Activated naive CD8-positive, alpha-beta T cell treated with anti-CD3 and anti-CD28 coated beads, Interleukin-2, amount 50 U/mL, for 24 hours (primary cell): ENCODE data around the gene OTULIN.

ENCODE experiments used
- ATAC-seq: fragments of 150-1000 bp; cut with Tn5 transposase; one replicate; pipeline ENCODE4 v1.10.0; 2021
- DNase-seq: peaks from one replicate; pipeline ENCODE4 v3.0.0; 2021
- H3K27ac Mint-ChIP-seq: one replicate; pipeline ENCODE4 v1.8.0; 2021; ENCODE audit warnings: mild to moderate bottlenecking, mixed read lengths
- H3K27me3 Mint-ChIP-seq: one replicate; pipeline ENCODE4 v1.8.0; 2021; ENCODE audit warnings: mixed read lengths
- H3K36me3 Mint-ChIP-seq: one replicate; pipeline ENCODE4 v1.8.0; 2021; ENCODE audit warnings: low read depth, mixed read lengths
- H3K4me1 Mint-ChIP-seq: one replicate; pipeline ENCODE4 v1.8.0; 2021; ENCODE audit warnings: mixed read lengths
- H3K4me3 Mint-ChIP-seq: one replicate; pipeline ENCODE4 v1.8.0; 2021; ENCODE audit warnings: mild to moderate bottlenecking, moderate library complexity, mixed read lengths
- H3K9me3 Mint-ChIP-seq: one replicate; pipeline ENCODE4 v1.8.0; 2021; ENCODE audit warnings: mixed read lengths

OTULIN gene

DNA sequence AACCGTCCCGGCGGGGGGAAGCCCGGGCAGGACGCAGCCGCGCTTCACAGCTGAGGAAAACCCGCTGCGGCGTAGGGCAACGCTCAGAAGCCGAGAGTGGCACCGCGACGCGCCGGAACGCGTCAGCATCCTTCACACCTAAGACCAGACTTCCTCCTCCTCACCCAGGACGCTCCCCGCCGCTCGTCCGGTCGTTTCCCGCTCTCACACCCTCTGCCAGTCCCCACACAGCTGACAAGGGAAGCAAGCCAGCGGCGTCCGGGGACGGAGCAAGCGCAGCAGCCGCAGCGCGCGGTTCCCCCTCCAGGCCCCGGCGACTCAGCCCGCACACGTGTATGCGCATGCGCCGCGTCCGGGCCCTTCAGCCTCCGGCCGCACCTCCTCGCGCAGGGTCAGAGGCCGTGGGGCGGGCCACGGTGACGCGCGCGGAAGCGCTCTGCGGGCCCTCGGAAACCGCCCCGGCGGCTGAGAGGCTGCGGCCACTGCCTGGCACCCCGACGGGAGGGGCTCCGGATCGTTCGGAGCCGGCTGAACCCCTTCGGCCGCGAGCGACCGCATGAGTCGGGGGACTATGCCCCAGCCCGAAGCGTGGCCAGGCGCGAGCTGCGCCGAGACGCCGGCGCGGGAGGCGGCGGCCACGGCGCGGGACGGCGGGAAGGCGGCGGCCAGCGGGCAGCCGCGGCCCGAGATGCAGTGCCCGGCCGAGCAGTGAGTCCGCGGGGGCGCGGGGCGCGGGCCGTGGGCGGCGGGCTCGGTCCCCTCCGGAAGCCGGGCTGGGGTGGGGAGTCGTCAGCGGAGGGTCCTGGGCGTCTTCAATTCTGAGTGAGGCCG is at the start of gene OTULIN:
TSS of gene OTULIN (plus strand) at position 449 of the 831 bp plus-strand sequence. CDS start at position 557, 108 bp downstream.
- H3K27ac Mint-ChIP-seq = peak within 1 kb of the TSS; percentile 97
- H3K9me3 Mint-ChIP-seq = peaks cover 4% of the 10 kb centered on the region
- ATAC-seq (peak; percentile 83), DNase-seq (peak; percentile 88)
- H3K4me3 Mint-ChIP-seq = peak within 1 kb of the TSS; percentile 98
- no peaks in the 10 kb centered on the region for H3K27me3 Mint-ChIP-seq
- H3K36me3 Mint-ChIP-seq = peaks cover 29% of the 10 kb centered on the region
- peaks cover 87% of the 10 kb centered on the region for H3K4me1 Mint-ChIP-seq

DNA sequence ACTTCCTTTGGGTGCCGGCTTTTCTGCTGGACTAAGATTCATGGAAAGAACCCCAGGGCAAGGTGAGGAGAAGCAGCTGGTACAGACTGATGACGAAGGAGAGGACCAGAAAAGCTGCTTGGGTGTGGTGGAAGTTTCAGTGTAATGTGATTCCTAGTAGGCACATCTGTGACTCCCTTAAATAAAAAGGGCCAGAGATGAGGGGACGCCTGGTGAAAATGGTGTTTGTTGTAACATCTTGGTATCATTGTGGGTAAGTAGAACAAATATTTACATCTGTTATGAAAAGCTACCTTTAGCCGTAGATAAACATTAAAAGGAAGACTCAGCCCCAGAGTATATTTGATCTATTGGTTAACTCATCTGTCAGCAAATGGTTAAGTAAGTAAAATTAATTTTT is 49.2 kb upstream of the OTULIN start:
- DNase-seq (no peak), ATAC-seq (no peak)
- Mint-ChIP-seq H3K27ac (no peak overlapping the region), H3K4me1 (no peaks in the 10 kb centered on the region), H3K4me3 (no peak overlapping the region), H3K27me3 (peaks cover 1% of the 10 kb centered on the region), H3K9me3 (no peaks in the 10 kb centered on the region), H3K36me3 (peaks cover 31% of the 10 kb centered on the region)

DNA sequence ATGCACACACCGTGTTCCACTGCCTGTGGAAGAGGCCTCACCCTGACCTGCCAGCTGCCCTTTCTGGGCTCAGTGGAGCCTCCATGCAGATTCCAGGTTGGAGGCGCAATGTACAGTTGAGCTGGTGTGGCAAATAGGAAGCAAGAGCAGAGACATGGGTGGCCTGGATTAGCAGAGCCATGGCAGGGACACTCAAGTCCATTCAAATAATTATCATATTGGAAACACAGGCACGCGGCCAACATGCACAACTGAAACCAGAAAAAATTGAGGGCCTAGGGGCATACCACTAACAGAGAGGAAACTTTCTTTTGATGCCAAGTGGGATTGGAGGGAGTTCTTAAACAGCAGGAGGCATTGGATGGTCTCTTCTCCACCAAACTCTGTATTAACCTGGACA is 47.1 kb upstream of the OTULIN start:
- H3K4me1 Mint-ChIP-seq = no peaks in the 10 kb centered on the region
- peaks cover 1% of the 10 kb centered on the region for H3K27me3 Mint-ChIP-seq
- no peak overlapping the region for H3K27ac Mint-ChIP-seq
- no peaks in the 10 kb centered on the region for H3K9me3 Mint-ChIP-seq
- H3K4me3 Mint-ChIP-seq = no peak overlapping the region
- peaks cover 28% of the 10 kb centered on the region for H3K36me3 Mint-ChIP-seq
- no peak for DNase-seq
- no peak for ATAC-seq

DNA sequence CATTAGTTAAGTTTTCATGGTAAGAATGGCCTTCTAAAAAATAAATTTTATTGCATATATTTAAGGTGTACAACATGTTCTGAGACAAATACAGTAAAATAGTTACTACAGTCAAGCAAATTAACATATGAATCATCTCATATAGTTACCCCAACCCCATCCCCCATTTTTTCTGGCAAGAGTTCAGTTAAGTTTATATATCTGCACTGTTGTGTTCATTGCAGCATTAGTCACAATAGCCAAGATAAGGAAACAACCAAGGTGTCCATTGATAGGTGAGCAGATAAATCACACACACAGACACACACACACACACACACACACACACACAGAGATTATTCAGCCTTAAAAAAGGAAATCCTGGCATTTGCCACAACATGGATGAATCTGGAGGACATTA is 37.2 kb upstream of the OTULIN start:
- peaks cover 11% of the 10 kb centered on the region for H3K9me3 Mint-ChIP-seq
- no peaks in the 10 kb centered on the region for H3K27me3 Mint-ChIP-seq
- no peaks in the 10 kb centered on the region for H3K4me1 Mint-ChIP-seq
- ATAC-seq = no peak
- H3K27ac Mint-ChIP-seq = no peak overlapping the region
- no peaks in the 10 kb centered on the region for H3K36me3 Mint-ChIP-seq
- DNase-seq = no peak
- no peak overlapping the region for H3K4me3 Mint-ChIP-seq

DNA sequence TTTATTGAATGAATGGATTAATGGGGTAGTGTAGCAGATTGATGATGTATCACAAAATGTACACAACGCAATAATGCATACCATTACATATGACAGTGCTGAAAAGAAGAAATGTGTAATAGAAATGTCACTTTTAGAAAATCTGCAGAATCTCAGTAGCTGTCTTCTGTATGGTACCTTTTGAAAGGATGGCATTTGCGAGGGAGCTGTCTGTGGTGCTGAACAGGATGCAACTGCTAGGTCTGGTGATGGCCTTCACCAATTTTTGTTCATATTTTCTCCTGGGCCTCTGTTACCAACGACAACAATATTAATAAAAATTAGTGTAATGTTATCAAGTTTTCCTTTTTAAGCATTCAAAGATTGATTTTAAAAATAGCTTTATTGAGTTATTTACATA is 36.2 kb upstream of the OTULIN start:
- DNase-seq = peak; percentile 62
- H3K27ac Mint-ChIP-seq = no peak overlapping the region
- H3K4me3 Mint-ChIP-seq = no peak overlapping the region
- H3K9me3 Mint-ChIP-seq = peaks cover 11% of the 10 kb centered on the region
- no peaks in the 10 kb centered on the region for H3K4me1 Mint-ChIP-seq
- ATAC-seq = no peak
- peaks cover 2% of the 10 kb centered on the region for H3K27me3 Mint-ChIP-seq
- no peaks in the 10 kb centered on the region for H3K36me3 Mint-ChIP-seq

DNA sequence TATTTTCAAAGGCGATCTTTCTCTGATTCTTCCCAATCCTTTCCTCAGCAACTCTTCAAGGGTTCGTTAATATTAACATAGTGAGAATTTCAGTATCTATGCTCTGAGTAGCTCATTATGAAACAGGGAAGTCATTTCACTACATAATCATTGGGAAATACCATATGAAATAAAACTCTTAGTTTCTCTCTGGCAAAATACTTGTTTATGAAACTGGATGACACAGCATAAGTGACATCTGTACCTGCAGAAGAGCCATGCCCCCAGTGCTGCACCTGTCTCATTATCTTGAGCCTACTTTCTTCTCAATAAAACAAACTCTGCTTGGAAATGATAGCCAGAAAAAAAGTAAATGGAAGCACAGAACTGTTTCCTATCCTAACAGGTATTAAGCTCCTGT is 33.8 kb upstream of the OTULIN start:
- Mint-ChIP-seq H3K4me3 (no peak overlapping the region), H3K27ac (no peak overlapping the region), H3K9me3 (peaks cover 11% of the 10 kb centered on the region), H3K27me3 (peaks cover 4% of the 10 kb centered on the region), H3K4me1 (no peaks in the 10 kb centered on the region), H3K36me3 (no peaks in the 10 kb centered on the region)
- DNase-seq (no peak), ATAC-seq (no peak)

DNA sequence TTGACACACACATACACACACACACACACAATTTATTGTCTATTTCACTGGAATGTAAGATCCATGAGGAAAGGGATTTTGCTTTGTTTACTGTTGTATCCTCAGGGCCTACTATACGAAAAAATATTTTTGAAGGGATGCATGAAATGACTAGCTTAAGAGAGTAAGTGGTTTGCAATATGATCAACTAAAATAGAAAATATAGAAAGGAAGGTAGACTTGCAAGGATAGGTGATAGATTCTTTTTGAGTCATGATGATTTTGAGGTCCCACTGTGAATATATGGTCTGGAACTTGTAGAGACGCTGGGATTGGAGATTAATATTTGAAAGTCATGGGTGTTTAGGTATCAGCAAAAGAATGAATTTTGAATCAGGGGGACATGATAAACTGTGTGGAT is 28.9 kb upstream of the OTULIN start:
- DNase-seq = no peak
- H3K9me3 Mint-ChIP-seq = peaks cover 1% of the 10 kb centered on the region
- ATAC-seq = no peak

DNA sequence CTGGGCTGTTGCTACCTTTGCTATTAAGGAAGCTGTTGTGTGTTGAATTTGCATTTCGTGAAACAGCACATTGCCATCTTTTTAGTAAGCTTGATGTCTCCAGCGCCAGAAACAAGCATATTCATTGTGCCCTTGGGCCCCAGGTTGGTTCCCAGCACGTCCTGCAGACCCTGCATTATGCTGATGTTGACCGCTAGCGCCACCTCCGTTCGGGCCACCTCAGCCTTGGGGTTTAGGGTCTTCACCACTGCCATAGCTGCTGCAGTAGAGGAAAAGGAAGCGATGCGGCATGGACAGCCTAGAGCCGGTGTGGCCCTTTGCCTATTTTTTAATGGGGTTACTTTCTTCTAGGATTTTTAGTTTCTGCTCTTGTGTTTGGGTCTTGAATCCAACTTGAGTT is 23.8 kb upstream of the OTULIN start:
- ATAC-seq (no peak), DNase-seq (no peak)
- H3K9me3 Mint-ChIP-seq = no peaks in the 10 kb centered on the region
- peaks cover 12% of the 10 kb centered on the region for H3K27me3 Mint-ChIP-seq
- H3K36me3 Mint-ChIP-seq = no peaks in the 10 kb centered on the region
- no peak overlapping the region for H3K27ac Mint-ChIP-seq
- H3K4me3 Mint-ChIP-seq = no peak overlapping the region
- no peaks in the 10 kb centered on the region for H3K4me1 Mint-ChIP-seq

More for the DNA sequence above, 28.9 kb upstream of the OTULIN start:
- Mint-ChIP-seq H3K27me3 (peaks cover 6% of the 10 kb centered on the region), H3K4me1 (no peaks in the 10 kb centered on the region), H3K4me3 (no peak overlapping the region), H3K36me3 (no peaks in the 10 kb centered on the region), H3K27ac (no peak overlapping the region)

DNA sequence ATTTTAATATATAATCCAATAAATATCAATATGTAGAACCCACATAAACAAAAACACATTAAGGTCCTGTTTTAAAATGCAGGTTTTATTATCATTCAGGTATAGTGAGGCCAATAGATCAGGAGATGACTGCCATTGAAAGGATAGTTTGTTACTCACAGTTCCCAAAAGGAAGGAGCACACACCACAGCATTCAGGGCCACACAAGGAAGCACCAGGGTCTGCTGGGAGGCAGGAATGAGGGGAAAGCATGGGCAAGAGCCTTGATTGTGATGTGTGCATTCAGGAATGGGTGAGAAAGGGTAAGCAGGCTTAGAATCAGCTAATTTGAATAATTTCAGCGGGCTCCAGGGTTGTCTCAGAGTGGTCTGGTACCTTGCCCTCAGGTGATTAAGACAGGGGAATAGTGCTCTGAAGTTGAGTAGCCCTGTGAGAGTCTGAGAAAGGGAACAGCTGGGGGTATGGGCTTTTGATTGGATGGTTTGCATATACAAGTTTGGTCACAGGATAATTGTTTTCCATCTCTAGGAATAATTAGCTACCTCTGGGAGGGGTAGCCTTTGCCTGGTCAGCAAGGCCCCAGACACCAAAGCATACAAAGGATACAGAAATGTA is 19.8 kb upstream of the OTULIN start:
- H3K36me3 Mint-ChIP-seq = no peaks in the 10 kb centered on the region
- no peaks in the 10 kb centered on the region for H3K9me3 Mint-ChIP-seq
- no peaks in the 10 kb centered on the region for H3K4me1 Mint-ChIP-seq
- H3K27ac Mint-ChIP-seq = no peak overlapping the region
- ATAC-seq (no peak), DNase-seq (no peak)
- no peak overlapping the region for H3K4me3 Mint-ChIP-seq
- peaks cover 14% of the 10 kb centered on the region for H3K27me3 Mint-ChIP-seq

DNA sequence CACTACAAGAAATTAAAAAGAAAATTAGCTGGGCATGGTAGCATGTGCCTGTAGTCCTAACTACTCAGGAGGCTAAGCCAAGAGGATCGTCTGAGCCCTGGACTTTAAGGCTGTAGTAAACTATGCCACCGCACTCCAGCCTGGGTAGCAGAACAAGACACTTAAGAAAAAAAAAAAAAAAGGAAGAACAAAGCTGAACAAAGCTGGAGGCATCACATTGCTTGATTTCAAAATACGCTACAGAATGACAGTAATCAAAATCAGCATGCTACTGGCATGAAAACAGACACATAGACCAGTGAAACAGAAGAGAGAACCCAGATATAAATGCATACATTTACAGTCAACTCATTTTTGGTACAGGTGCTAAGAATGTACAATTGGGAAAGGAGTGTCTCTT is 14.5 kb upstream of the OTULIN start:
- H3K27me3 Mint-ChIP-seq = peaks cover 11% of the 10 kb centered on the region
- H3K4me3 Mint-ChIP-seq = no peak overlapping the region
- ATAC-seq (no peak), DNase-seq (no peak)
- H3K27ac Mint-ChIP-seq = no peak overlapping the region
- H3K9me3 Mint-ChIP-seq = no peaks in the 10 kb centered on the region
- peaks cover 2% of the 10 kb centered on the region for H3K4me1 Mint-ChIP-seq
- H3K36me3 Mint-ChIP-seq = no peaks in the 10 kb centered on the region

DNA sequence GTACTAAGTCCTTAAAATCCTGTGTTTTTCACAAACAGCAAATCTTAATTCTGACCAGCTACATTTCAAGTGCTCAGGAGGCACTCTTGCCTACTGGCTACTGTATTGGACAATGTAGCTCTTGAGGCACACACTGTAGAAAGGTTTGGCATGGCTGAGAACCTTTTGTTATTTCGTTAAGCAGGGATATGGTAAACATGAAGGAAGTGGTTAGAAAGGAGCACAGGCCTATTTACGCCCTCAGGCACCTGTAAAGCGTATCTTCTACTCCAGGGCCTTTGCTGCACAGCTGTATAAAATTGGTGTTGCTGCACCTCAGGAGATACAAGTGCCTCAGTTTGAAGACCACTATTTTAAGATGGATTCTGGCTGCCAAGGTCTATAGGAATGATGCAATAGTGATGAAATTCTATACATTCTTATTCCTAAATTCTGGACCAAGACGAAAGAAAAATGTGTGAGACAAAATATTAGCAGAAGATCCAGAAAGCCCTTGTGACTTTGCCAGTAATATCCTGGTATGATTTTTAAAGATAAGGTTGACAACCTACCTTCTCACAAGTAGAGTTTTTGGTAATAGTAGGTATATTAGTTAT is 9.3 kb upstream of the OTULIN start:
- no peak overlapping the region for H3K27ac Mint-ChIP-seq
- no peak overlapping the region for H3K4me3 Mint-ChIP-seq
- DNase-seq = no peak
- no peaks in the 10 kb centered on the region for H3K36me3 Mint-ChIP-seq
- peaks cover 3% of the 10 kb centered on the region for H3K27me3 Mint-ChIP-seq
- no peak for ATAC-seq
- peaks cover 40% of the 10 kb centered on the region for H3K4me1 Mint-ChIP-seq
- no peaks in the 10 kb centered on the region for H3K9me3 Mint-ChIP-seq

DNA sequence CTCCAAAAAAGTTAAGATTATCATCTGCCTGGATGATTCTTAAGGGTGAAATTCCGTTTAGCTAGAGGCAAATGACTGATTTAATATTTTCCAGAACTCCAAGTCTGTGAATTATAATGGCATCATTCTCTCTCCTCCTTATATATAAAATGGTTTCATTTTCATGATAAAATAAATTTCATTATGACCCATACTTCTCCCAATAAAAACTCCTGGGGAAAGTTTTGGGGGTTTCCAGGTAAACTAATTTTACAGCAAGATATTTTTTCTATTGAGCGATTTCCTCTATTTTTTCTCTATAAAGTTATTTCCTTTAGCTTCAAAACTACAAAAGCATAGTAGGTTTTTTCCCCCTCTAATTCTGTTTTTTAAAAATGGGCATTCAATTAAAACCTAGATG is 7.6 kb upstream of the OTULIN start:
- no peak for ATAC-seq
- Mint-ChIP-seq H3K36me3 (peaks cover 4% of the 10 kb centered on the region), H3K27ac (peak overlapping the region; percentile 53)

DNA sequence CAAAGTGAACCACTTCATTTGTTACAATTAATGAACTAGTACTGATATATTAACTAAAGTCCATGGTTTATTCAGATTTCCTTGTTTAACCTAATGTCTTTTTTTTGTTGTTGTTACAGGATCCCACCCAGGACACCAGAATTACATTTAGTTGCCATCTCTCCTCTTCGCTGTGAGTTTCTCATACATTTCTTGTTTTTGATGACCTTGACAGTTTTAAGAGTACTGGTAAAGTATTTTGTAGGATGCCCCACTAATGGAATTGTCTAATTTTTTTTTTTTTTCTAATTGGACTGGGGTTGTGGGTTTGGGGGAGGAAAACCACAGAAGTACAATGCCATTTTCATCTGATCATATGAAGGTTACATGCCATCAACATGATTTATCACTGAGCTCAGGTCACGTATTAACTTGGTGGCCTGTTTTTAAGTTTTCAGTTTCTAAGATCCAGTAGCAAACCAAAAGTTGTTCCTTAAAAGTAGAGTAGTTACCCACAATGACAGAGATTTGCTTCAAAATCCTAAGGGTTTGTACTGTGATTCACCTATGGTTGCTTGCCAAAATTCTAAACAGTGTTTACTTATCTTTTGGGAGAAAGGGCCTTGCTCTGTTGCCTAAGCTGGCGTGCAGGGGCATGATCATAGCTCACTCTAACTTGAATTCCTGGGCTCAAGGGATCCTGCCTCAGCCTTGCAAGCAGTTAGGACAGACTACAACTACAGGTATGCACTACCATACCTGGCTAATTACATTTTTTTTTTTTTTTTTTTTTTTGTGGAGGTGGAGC is 4.5 kb upstream of the OTULIN start:
- peak overlapping the region; percentile 1 for H3K27ac Mint-ChIP-seq
- DNase-seq (no peak), ATAC-seq (no peak)
- H3K9me3 Mint-ChIP-seq = peaks cover 4% of the 10 kb centered on the region
- H3K4me3 Mint-ChIP-seq = no peak overlapping the region
- H3K27me3 Mint-ChIP-seq = no peaks in the 10 kb centered on the region
- peaks cover 77% of the 10 kb centered on the region for H3K4me1 Mint-ChIP-seq
- H3K36me3 Mint-ChIP-seq = peaks cover 7% of the 10 kb centered on the region

More for the DNA sequence above, 7.6 kb upstream of the OTULIN start:
- no peaks in the 10 kb centered on the region for H3K27me3 Mint-ChIP-seq
- DNase-seq = no peak
- H3K9me3 Mint-ChIP-seq = peaks cover 4% of the 10 kb centered on the region
- peaks cover 56% of the 10 kb centered on the region for H3K4me1 Mint-ChIP-seq
- H3K4me3 Mint-ChIP-seq = no peak overlapping the region

DNA sequence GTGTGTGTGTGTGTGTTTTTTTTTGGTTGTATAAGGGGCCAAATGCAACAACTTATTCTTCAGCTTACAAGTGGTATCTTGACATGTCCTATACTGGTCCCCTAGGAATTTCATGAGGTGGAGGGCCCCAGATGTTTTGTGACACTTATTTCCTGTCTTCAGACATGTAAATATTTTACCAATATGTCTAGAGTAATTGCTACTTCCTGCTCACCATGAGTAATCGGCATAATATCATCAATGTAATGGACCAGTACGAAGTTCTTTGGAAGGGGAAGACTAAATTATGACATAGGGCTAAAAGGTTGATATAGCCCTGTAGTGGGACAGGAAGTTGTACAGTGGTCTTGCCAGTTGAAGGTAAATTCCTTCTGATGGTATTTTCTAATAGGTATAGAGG is 3.7 kb upstream of the OTULIN start:
- Mint-ChIP-seq H3K4me1 (peaks cover 76% of the 10 kb centered on the region), H3K27me3 (no peaks in the 10 kb centered on the region), H3K27ac (no peak overlapping the region), H3K4me3 (no peak overlapping the region), H3K36me3 (peaks cover 12% of the 10 kb centered on the region), H3K9me3 (peaks cover 4% of the 10 kb centered on the region)
- ATAC-seq = no peak
- DNase-seq = no peak
